ENCODE data around the gene ACP7.

DNA sequence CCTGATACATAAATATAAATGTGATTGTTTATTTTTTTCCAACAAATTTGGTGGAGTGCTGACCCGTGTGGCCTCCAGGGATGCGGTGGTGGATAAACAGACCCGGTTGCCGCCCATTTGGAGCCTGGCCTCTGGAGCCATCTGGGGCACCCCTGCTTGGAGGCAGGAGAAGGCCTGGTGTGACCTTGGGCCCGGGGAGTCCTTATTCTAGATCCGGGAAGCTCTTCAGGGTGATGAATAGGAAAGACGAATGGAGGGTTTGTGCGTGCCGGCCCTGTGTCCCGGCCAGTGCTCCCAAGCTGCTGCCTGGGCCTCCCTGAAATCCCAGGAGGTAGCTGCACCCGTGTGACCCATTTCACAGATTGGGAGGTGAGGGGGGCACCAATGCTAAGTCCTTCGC, 53.0 kb downstream of the ACP7 start:
- TF ChIP-seq EZH2 (IDR thresholded peaks at IDR 0.05; ENCODE audit: insufficient read depth, poor library complexity, severe bottlenecking), result no peak
- no peak for TF ChIP-seq EZH2phosphoT487 (IDR thresholded peaks at IDR 0.05; ENCODE audit: insufficient read depth, low read depth)

All from GM23248 (cell line).